Lower leg skin (tissue), 4 donors: ENCODE measurements around the gene CCR5AS.
"Not testable (repeated sequence)": the region's sequence is repeated elsewhere in the genome, so short reads cannot be mapped to it uniquely, and the experiment has no call there.

ENCODE experiments used
- DNase-seq, 2 donors: peaks; one replicate each; pipeline ENCODE4 v3.0.0-alpha.2; 2019; ENCODE audit warnings: low spot score in 2 of 2
- H3K4me3 ChIP-seq: fragments of 200-600 bp; sonication (generic); 2 replicates; pipeline ENCODE4 v1.5.1; 2017; ENCODE audit warnings: mild to moderate bottlenecking, low read depth; ENCODE audit not compliant: poor library complexity, severe bottlenecking
- CTCF ChIP-seq, 3 donors: fragments of 450-650 bp; IDR thresholded peaks; one replicate each; pipeline ENCODE4 v1.5.1; 2016; ENCODE audit warnings: antibody characterized with exemption in 3 of 3, mild to moderate bottlenecking in 3 of 3, moderate library complexity in 2 of 3
- POLR2A ChIP-seq, 2 donors: fragments of 450-650 bp; IDR thresholded peaks; one replicate each; pipeline ENCODE4 v1.6.1; 2016 to 2017; ENCODE audit warnings: antibody characterized with exemption in 2 of 2, mild to moderate bottlenecking in 1 of 2, moderate library complexity in 1 of 2
- WGBS, 2 donors: methylation state at CpG; one replicate each; pipeline ENCODE4 v1.1.5; 2018; 5-methylcytosine and 5-hydroxymethylcytosine counted together
- intact Hi-C: fragments of 100-400 bp; cut with DNase I; formaldehyde crosslinking; loops from one replicate; pipeline ENCODE4 v1.15.0; 2023; ENCODE audit warnings: low total_unique reads

CCR5AS gene

DNA sequence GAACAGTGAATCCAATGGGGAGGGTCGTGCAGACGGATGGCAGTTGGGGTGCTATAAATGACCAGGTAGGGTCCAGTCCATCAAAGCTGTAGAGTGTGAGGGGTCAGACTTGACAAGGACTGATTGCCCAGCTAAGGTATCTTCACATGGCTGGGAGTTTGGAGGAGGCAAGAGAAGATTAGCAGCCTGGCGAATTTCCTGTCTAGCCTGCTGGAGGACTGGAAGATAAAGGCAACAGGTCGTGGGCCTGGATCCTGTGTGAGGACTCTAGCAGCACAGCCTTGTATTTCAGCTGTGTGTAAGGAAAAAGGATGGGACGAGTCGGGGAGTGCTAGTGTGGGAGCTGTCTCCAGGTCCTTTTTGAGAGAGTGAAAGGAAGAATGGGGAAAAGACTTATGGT, 17.6 kb downstream of the CCR5AS start:
- intact Hi-C loops: no loop called here
- WGBS, 2 donors: 78 to 85% methylated on average over 6 of the region's 6 CpGs
- TF ChIP-seq POLR2A (IDR thresholded peaks at IDR 0.05): no peak
- TF ChIP-seq CTCF (IDR thresholded peaks at IDR 0.05): no peak
- H3K4me3 ChIP-seq: no peak overlapping the region
- no peak for DNase-seq

DNA sequence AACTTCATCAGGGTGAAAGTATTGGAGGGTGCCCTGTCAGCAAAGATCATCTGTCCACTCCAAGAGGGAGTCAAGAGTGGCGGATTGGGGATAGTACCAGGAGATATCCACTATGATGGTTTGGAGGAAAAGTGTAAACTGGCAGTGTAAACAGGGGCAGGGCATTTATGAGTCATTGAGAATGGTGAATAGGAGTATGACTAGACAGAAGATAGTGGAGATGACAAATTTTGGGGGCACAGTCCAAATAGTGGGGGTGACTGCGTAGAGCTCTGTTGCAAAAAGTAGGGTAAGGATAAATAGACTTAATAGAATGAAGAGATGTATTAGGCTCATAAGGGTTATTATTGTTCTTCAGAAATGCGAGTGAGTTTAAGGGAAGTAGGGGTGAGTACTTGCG, 18.0 kb downstream of the CCR5AS start:
- H3K4me3 ChIP-seq, intact Hi-C loops, DNase-seq: not testable (repeated sequence)
- WGBS, 2 donors: 90 to 91% methylated on average over 4 of the region's 4 CpGs

DNA sequence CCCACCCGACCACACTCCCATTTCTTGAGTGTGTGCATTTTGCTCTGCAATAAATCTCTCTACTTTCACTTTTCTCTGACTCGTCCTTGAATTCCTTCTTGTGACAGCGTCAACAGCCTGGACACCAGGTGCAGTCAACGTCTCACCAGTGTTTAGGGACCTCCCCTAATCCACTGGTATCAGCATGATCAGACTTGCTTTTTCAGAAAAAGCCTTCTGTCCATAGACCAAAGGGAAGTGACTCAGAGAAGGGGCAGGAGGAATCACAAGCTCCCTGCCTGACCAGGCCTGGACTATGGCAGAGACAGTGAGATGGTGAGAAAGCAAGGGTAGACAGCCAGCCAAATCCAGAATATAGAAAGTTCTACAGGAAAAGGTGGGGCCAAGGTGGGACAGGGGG, 20.7 kb downstream of the CCR5AS start:
- WGBS, 2 donors: 43 to 46% methylated on average over 4 of the region's 4 CpGs
- TF ChIP-seq CTCF (IDR thresholded peaks at IDR 0.05) (no peak), POLR2A (IDR thresholded peaks at IDR 0.05) (no peak)
- no peak for DNase-seq
- intact Hi-C loops: no loop called here
- H3K4me3 ChIP-seq: no peak overlapping the region

DNA sequence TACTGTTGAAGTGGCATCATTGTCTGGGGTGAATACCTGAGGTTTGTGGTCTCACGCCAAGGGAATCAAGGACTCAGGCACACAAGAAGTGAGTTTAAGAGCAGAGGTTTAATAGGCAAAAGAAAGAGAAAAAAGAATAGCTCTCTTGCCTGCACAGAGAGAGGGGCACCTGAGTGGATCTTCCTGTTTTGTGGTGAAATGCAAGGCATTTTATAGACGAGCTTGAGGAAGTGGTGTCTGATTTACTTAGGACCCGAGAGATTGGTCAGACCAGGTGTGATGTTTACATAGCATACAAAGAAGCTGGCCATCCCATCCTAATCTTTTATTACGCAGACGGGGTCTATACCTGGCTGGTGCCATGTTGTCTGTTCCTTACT, 22.9 kb downstream of the CCR5AS start:
- TF ChIP-seq CTCF (IDR thresholded peaks at IDR 0.05) (no peak), POLR2A (IDR thresholded peaks at IDR 0.05) (no peak)
- H3K4me3 ChIP-seq: no peak overlapping the region
- WGBS, 2 donors: 61 to 69% methylated on average over 5 of the region's 5 CpGs
- intact Hi-C loops: no loop called here
- no peak for DNase-seq

DNA sequence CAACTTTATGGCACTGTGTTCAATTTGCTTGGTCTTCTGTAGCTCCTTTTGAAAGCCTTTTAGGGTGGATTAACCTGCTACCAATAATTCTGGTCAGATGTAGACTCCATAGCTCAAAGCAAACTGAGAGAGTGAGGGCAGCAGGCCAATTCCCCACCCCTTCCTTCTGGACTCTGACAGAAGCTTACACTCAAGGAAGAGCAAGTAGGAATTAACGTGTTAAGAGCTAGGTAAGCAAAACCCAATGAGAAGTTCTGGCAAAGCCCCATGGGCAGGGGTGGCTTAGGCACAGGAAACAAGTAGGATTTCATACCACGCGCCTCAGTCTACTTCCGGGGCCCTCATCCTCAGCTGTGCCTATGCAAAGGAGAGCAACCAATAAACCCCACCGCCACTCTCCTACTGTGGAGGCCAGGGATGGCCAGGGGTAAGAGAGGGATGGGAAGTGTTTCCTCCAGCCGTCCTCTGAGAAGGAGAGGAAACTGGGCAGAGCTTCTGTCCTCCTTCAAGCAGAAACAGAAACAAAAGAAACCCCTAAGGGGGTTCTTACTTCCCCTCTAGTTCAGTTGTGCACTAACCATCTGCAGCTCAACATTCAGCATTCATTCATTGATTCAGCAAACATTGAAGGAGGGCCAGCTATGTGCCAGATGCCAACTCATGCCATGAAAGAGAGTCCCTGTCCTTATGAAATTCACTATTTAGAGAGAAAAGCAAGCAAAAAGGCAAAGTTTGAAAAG, 23.5 kb downstream of the CCR5AS start:
- no peak overlapping the region for H3K4me3 ChIP-seq
- TF ChIP-seq CTCF (IDR thresholded peaks at IDR 0.05) (no peak), POLR2A (IDR thresholded peaks at IDR 0.05) (no peak)
- 57 to 58% methylated on average over 6 of the region's 6 CpGs for WGBS, 2 donors
- DNase-seq: no peak
- intact Hi-C loops: no loop called here

GRCh38 chr3:46381625-46382024, 25.2 kb downstream of the CCR5AS start:
- WGBS, 2 donors: 36 to 39% methylated on average over 3 of the region's 3 CpGs
- intact Hi-C loops: no loop called here
- no peak overlapping the region for H3K4me3 ChIP-seq
- no peak for DNase-seq
- TF ChIP-seq CTCF (IDR thresholded peaks at IDR 0.05): no peak
- TF ChIP-seq POLR2A (IDR thresholded peaks at IDR 0.05): no peak
